NCI-H82 treated with DMSO at 0.1 percent for 48 hours (cell line): Measurements from ENCODE around the gene LRRK2.

ENCODE experiments used
- DNase-seq: peaks from one replicate; lab custom pipeline; 2025; ENCODE audit not compliant: unreplicated experiment; lab: John Stamatoyannopoulos, UW

Gene LRRK2

GRCh38 chr12:40390980-40391379 lies 166.2 kb downstream of the LRRK2 start:
- no peak for DNase-seq

- DNase-seq: no peak
These were observed 168.2 kb downstream of the LRRK2 start for GRCh38 chr12:40393026-40393425.

DNA sequence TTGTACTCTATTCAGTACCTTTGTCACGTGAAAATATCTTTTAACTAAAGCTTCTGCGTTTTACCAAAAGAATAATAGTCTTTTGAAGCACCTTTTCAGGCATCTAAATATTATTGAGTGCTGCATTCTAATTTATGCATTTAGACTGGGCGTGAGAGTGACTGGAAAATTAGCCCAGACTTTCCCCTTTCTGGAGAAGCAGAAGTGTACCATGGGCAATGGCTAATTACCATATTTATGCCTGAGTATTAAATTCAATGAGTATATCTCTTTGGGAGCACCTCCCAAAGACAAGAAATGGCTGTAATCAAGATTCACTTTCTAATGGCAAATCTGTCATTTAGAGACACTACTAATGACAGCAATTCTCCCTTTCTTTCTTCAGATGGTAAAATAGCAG lies 174.9 kb downstream of the LRRK2 start:
- DNase-seq: no peak

- no peak for DNase-seq
These were observed 180.6 kb downstream of the LRRK2 start for GRCh38 chr12:40405419-40405818.
